Glutamatergic neuron (in vitro differentiated cells): ENCODE results near the gene ATF6B. TPM values are rescaled to one million over a fixed set of nuclear protein-coding genes. Genes with fewer than 3 reads are reported as not detected.

Source experiments
- DNase-seq: peaks from one replicate; pipeline ENCODE4 v3.0.0; 2022
- H3K27ac Mint-ChIP-seq: one replicate; pipeline ENCODE4 v1.8.0; 2020; ENCODE audit warnings: mild to moderate bottlenecking, mixed read lengths, inconsistent platforms; ENCODE audit not compliant: unreplicated experiment
- H3K27me3 Mint-ChIP-seq: one replicate; pipeline ENCODE4 v1.8.0; 2020; ENCODE audit warnings: mild to moderate bottlenecking, moderate library complexity, mixed read lengths, inconsistent platforms; ENCODE audit not compliant: unreplicated experiment
- H3K36me3 Mint-ChIP-seq: one replicate; pipeline ENCODE4 v1.8.0; 2020; ENCODE audit warnings: mild to moderate bottlenecking, mixed read lengths, inconsistent platforms; ENCODE audit not compliant: unreplicated experiment
- H3K4me1 Mint-ChIP-seq: one replicate; pipeline ENCODE4 v1.8.0; 2020; ENCODE audit warnings: mild to moderate bottlenecking, low read depth, mixed read lengths, inconsistent platforms; ENCODE audit not compliant: unreplicated experiment
- H3K4me3 Mint-ChIP-seq: one replicate; pipeline ENCODE4 v1.8.0; 2020; ENCODE audit warnings: mild to moderate bottlenecking, mixed read lengths, inconsistent platforms; ENCODE audit not compliant: unreplicated experiment
- H3K9me3 Mint-ChIP-seq: one replicate; pipeline ENCODE4 v1.8.0; 2020; ENCODE audit warnings: mild to moderate bottlenecking, moderate library complexity, mixed read lengths, inconsistent platforms; ENCODE audit not compliant: unreplicated experiment
- CTCF ChIP-seq: fragments of 200-600 bp; sonication (generic); IDR thresholded peaks from one replicate; pipeline ENCODE4 v1.5.0; 2021; ENCODE audit not compliant: partially characterized antibody, unreplicated experiment
- total RNA-seq: library from RNA; stranded (reverse); fragmentation: NEBNext Ultra II Directional; extraction: Animal tissue kit (Norgen Biotek cat#: 25700); gene quantifications from one replicate; pipeline ENCODE4 v1.2.1, GENCODE V29; 2021; ENCODE audit not compliant: unreplicated experiment

ATF6B gene
- total RNA-seq, 1 donor from 2014 or later = 79.5 TPM

- peaks cover 15% of the 10 kb centered on the region for H3K9me3 Mint-ChIP-seq
- peaks cover 10% of the 10 kb centered on the region for H3K27me3 Mint-ChIP-seq
- H3K4me1 Mint-ChIP-seq = peaks cover 12% of the 10 kb centered on the region
- no peak for DNase-seq
- H3K36me3 Mint-ChIP-seq = peaks cover 6% of the 10 kb centered on the region
- H3K27ac Mint-ChIP-seq = no peak overlapping the region
- no peak for TF ChIP-seq CTCF
- H3K4me3 Mint-ChIP-seq = peak overlapping the region; percentile 38
These were observed 41.0 kb upstream of the ATF6B start for GRCh38 chr6:32168807-32169591.

DNA sequence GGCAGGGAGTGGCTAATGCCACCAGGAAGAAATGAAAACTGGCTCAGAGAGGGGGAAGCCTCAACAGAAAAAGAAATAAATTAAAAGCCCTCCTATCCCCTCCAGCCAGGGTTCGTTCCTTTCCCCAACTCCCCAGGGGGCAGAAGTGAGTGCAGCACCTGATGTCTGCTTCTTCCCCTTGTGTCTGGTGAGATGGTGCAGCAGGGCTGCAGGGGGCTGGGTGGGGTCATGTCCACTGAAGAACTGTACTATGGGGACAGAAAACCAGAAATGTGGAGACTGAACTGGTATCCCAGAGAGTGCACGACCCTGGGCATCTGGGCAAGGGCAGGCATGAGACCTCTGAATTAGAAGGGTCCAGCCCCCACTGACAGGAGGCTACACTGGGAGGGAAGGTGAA lies 40.3 kb upstream of the ATF6B start:
- no peak overlapping the region for H3K27ac Mint-ChIP-seq
- no peak for DNase-seq
- peaks cover 10% of the 10 kb centered on the region for H3K27me3 Mint-ChIP-seq
- H3K36me3 Mint-ChIP-seq = peaks cover 6% of the 10 kb centered on the region
- no peak for TF ChIP-seq CTCF
- peak overlapping the region; percentile 13 for H3K4me3 Mint-ChIP-seq
- H3K9me3 Mint-ChIP-seq = peaks cover 17% of the 10 kb centered on the region
- peaks cover 12% of the 10 kb centered on the region for H3K4me1 Mint-ChIP-seq

- Mint-ChIP-seq H3K36me3 (peaks cover 6% of the 10 kb centered on the region), H3K4me1 (peaks cover 12% of the 10 kb centered on the region), H3K27ac (peak overlapping the region; percentile 45), H3K4me3 (peak overlapping the region; percentile 13), H3K9me3 (peaks cover 18% of the 10 kb centered on the region), H3K27me3 (peaks cover 14% of the 10 kb centered on the region)
- DNase-seq = no peak
- TF ChIP-seq CTCF = no peak
These were observed 39.8 kb upstream of the ATF6B start for GRCh38 chr6:32167761-32168262.

DNA sequence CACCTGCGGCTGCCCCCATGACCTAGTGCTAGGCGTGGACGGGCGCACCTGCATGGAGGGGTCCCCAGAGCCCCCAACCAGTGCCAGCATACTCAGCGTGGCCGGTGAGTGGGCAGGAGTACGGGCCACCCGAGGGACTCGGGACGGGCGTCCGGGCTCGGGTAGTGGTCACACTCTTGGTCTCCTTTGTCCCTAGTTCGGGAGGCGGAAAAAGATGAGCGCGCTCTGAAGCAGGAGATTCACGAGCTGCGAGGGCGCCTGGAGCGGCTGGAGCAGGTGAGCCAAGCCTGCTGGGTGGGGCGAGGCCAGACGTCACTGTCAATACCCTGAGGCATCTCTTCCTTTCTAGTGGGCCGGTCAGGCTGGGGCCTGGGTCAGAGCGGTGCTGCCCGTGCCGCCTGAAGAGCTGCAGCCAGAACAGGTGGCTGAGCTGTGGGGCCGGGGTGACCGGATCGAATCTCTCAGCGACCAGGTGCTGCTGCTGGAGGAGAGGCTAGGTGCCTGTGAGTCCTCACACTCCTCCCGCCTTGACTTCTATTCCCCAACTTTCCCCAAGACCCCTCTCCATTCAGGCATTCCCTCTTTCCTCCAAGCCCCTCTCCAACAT lies 39.2 kb upstream of the ATF6B start:
- no peak for DNase-seq
- Mint-ChIP-seq H3K9me3 (peaks cover 21% of the 10 kb centered on the region), H3K27ac (peak overlapping the region; percentile 45), H3K36me3 (peaks cover 6% of the 10 kb centered on the region), H3K4me3 (no peak overlapping the region), H3K4me1 (peaks cover 12% of the 10 kb centered on the region), H3K27me3 (peaks cover 18% of the 10 kb centered on the region)
- no peak for TF ChIP-seq CTCF
